HepG2 (cell line): Measurements from ENCODE around the gene COPS7A. TPM values are rescaled to one million over a fixed set of nuclear protein-coding genes. Genes with fewer than 3 reads are reported as not detected.

Experiments used
- AHDC1 ChIP-seq: sonication (generic); formaldehyde crosslinking; IDR thresholded peaks from 2 replicates; pipeline ENCODE4 v1.5.1; 2020; ENCODE audit warnings: mild to moderate bottlenecking, missing genetic modification reagents, borderline replicate concordance
- ETS1 ChIP-seq: sonication (generic); formaldehyde crosslinking; IDR thresholded peaks from 2 replicates; pipeline ENCODE4 v1.4.0; 2020; ENCODE audit warnings: missing genetic modification reagents
- HMGXB3 ChIP-seq: sonication (generic); formaldehyde crosslinking; IDR thresholded peaks from 2 replicates; pipeline ENCODE4 v1.4.0; 2020; ENCODE audit warnings: missing genetic modification reagents, borderline replicate concordance
- KDM5B ChIP-seq: sonication (generic); formaldehyde crosslinking; IDR thresholded peaks from 2 replicates; pipeline ENCODE4 v1.4.0; 2020; ENCODE audit warnings: missing genetic modification reagents, mild to moderate bottlenecking, borderline replicate concordance
- KLF12 ChIP-seq: sonication (generic); formaldehyde crosslinking; IDR thresholded peaks from 2 replicates; pipeline ENCODE4 v1.4.0; 2020; ENCODE audit warnings: missing genetic modification reagents, borderline replicate concordance
- MAF1 ChIP-seq: sonication (generic); formaldehyde crosslinking; IDR thresholded peaks from 2 replicates; pipeline ENCODE4 v1.5.0; 2020; ENCODE audit warnings: missing genetic modification reagents, borderline replicate concordance
- MEF2D ChIP-seq: sonication (generic); formaldehyde crosslinking; IDR thresholded peaks from 2 replicates; pipeline ENCODE4 v1.5.1; 2020; ENCODE audit warnings: mild to moderate bottlenecking, missing genetic modification reagents
- NFYB ChIP-seq: sonication (generic); formaldehyde crosslinking; IDR thresholded peaks from 2 replicates; pipeline ENCODE4 v1.4.0; 2020; ENCODE audit warnings: missing genetic modification reagents
- POLR2A ChIP-seq, 2 experiments: IDR thresholded peaks; 2 replicates each; pipeline ENCODE4 v1.6.1; 2011; ENCODE audit warnings: low read depth in 2 of 2, low read length in 2 of 2, mild to moderate bottlenecking in 1 of 2, moderate library complexity in 1 of 2; ENCODE audit not compliant: insufficient read depth in 1 of 2
- PPARG ChIP-seq: conservative IDR thresholded peaks from 2 replicates; pipeline ENCODE4 v1.6.1; 2016; ENCODE audit warnings: missing biosample characterization, missing genetic modification reagents
- PRDM10 ChIP-seq: sonication (generic); formaldehyde crosslinking; IDR thresholded peaks from 2 replicates; pipeline ENCODE4 v1.4.0; 2020; ENCODE audit warnings: low read depth, missing genetic modification reagents
- SCMH1 ChIP-seq: sonication (generic); formaldehyde crosslinking; IDR thresholded peaks from 2 replicates; pipeline ENCODE4 v1.9.0; 2021; ENCODE audit warnings: missing genetic modification reagents, mild to moderate bottlenecking, borderline replicate concordance
- ZNF207 ChIP-seq: fragments of 450-650 bp; IDR thresholded peaks from 2 replicates; pipeline ENCODE4 v1.6.1; 2016; ENCODE audit warnings: antibody characterized with exemption, borderline replicate concordance
- ZNF75D ChIP-seq: sonication (generic); formaldehyde crosslinking; IDR thresholded peaks from 2 replicates; pipeline ENCODE4 v1.8.1; 2023; ENCODE audit warnings: missing genetic modification reagents, mild to moderate bottlenecking, borderline replicate concordance
- ZSCAN12 ChIP-seq: sonication (generic); formaldehyde crosslinking; IDR thresholded peaks from 2 replicates; pipeline ENCODE4 v1.9.0; 2021; ENCODE audit warnings: mild to moderate bottlenecking, missing genetic modification reagents
- polyA plus RNA-seq, 8 experiments: library from polyadenylated mRNA; depleted of rRNA in 3 of 8; stranded (reverse) in 7 of 8; unstranded in 1 of 8; fragments of >200 nt; fragmentation: Illumina TruSeq in 4 of 8; extraction: Trizol in 4 of 8; gene quantifications; 2 replicates each; pipeline versions ENCODE4 v1.2.1 to v1.2.3, GENCODE V29; 2011 to 2016; ENCODE audit warnings: low read depth in 4 of 8, missing spikeins in 1 of 8, mixed read lengths in 1 of 8; ENCODE audit not compliant: insufficient read depth in 1 of 8
- total RNA-seq, 5 experiments: library from RNA; depleted of rRNA; stranded (reverse); fragments of >200 nt; fragmentation: Illumina TruSeq; extraction: Trizol; gene quantifications; 2 replicates each; pipeline ENCODE4 v1.2.3, GENCODE V29; 2016; ENCODE audit warnings: low read depth in 1 of 5

COPS7A gene
- total and polyA plus RNA-seq, 2 of the 13 experiments (the other 11 are each of a cell fraction or from before 2014, with no cell fraction given), result 40.0 to 73.6 TPM

- no peak for TF ChIP-seq AHDC1 (CRISPR knock-in tag)
- TF ChIP-seq ZNF75D (CRISPR knock-in tag), result no peak
- no peak for TF ChIP-seq ZSCAN12
- TF ChIP-seq PRDM10 (CRISPR knock-in tag), result no peak
- no peak for TF ChIP-seq SCMH1 (CRISPR knock-in tag)
- TF ChIP-seq MAF1, result no peak
- TF ChIP-seq HMGXB3 (CRISPR knock-in tag), result no peak
- TF ChIP-seq PPARG (CRISPR knock-in tag), result no peak
- peak; percentile 53 to 75; a peak in 2 of 4 replicates for TF ChIP-seq POLR2A (IDR thresholded peaks at IDR 0.05; ENCODE audit: insufficient read depth in 1 of 2, low read depth in 2 of 2, low read length in 2 of 2)
- TF ChIP-seq KLF12 (CRISPR knock-in tag), result no peak
- TF ChIP-seq ETS1 (CRISPR knock-in tag), result no peak
- TF ChIP-seq NFYB, result peak; percentile 75
- no peak for TF ChIP-seq MEF2D (CRISPR knock-in tag)
- no peak for TF ChIP-seq KDM5B (CRISPR knock-in tag)
- TF ChIP-seq ZNF207, result no peak
These were observed 6.9 kb upstream of the COPS7A start (continued) for GRCh38 chr12:6716874-6717437.
